K562 (cell line): ENCODE measurements around the gene PSG5. TPM values are rescaled to one million over a fixed set of nuclear protein-coding genes. Genes with fewer than 3 reads are reported as not detected.

ENCODE experiments used
- ATAC-seq: fragments of 200-7000 bp; cut with Tn5 transposase; 3 replicates; pipeline ENCODE4 v1.9.1; 2020; ENCODE audit warnings: moderate library complexity
- BruUV-seq: library from RNA; stranded (reverse); fragments of 400-500 nt; replicated peaks from 2 replicates; lab custom pipeline; 2021; lab: Mats Ljungman, UMichigan
- CTCF ChIA-PET: fragments of 300-600 bp; formaldehyde crosslinking; extraction: SDS; loops from one replicate; lab custom pipeline; 2021; ENCODE audit warnings: low intra/inter-chr PET ratio; lab: Yijun Ruan, JAX
- POLR2A ChIA-PET: fragments of 300-600, 350-650 bp; sonication (Branson Sonifier 250); formaldehyde crosslinking; extraction: SDS; loops from one replicate; lab custom pipeline; 2021; ENCODE audit warnings: antibody characterized with exemption, inconsistent platforms; lab: Yijun Ruan, JAX
- DNase-seq, 4 experiments: peaks; one replicate each; pipeline versions ENCODE4 v3.0.0 to v3.0.0-alpha.2; 2011 to 2018; ENCODE audit warnings: low spot score in 3 of 4, mixed read lengths in 3 of 4; ENCODE audit errors: extremely low read depth in 1 of 4
- FAIRE-seq: peaks from 2 replicates; lab custom pipeline; 2011; peaks lifted over from hg19 to GRCh38; lab: Jason Lieb, UNC
- H2AFZ ChIP-seq: 2 replicates; pipeline ENCODE4 v1.6.0; 2011; ENCODE audit warnings: low read depth, low read length, control low read depth, inconsistent platforms
- H3K27ac ChIP-seq: fragments of 200-600 bp; 3 replicates; pipeline ENCODE4 v1.8.0; 2011; ENCODE audit warnings: low read depth, mild to moderate bottlenecking, control low read depth, inconsistent platforms, low read length, moderate library complexity, mixed read lengths; ENCODE audit errors: extremely low read depth
- H3K27me3 ChIP-seq, 2 experiments: fragments of 300-600 bp in 1 of 2; 2 replicates in 1 of 2; 3 replicates in 1 of 2; pipeline versions ENCODE4 v1.6.0 to v1.8.0; 2011; ENCODE audit warnings: inconsistent platforms in 2 of 2, low read length in 2 of 2, mild to moderate bottlenecking in 1 of 2, mixed read lengths in 1 of 2, moderate library complexity in 1 of 2; ENCODE audit not compliant: control insufficient read depth in 2 of 2, insufficient read depth in 2 of 2
- H3K36me3 ChIP-seq: fragments of 300-600 bp; 3 replicates; pipeline ENCODE4 v1.8.0; 2011; ENCODE audit warnings: mild to moderate bottlenecking, low read length, inconsistent platforms; ENCODE audit not compliant: control insufficient read depth, insufficient read depth
- H3K4me1 ChIP-seq, 2 experiments: fragments of 200-600 bp in 1 of 2; replicated peaks in 1 of 2; 2 replicates in 1 of 2; 3 replicates in 1 of 2; pipeline versions ENCODE4 v1.5.1 to v1.8.0; 2011; ENCODE audit warnings: inconsistent platforms in 2 of 2, low read length in 2 of 2, mild to moderate bottlenecking in 1 of 2, mixed read lengths in 1 of 2, moderate library complexity in 1 of 2; ENCODE audit not compliant: control insufficient read depth in 2 of 2, insufficient read depth in 2 of 2
- H3K4me2 ChIP-seq: 2 replicates; pipeline ENCODE4 v1.6.1; 2011; ENCODE audit warnings: low read length, control low read depth, inconsistent platforms, mixed read lengths; ENCODE audit not compliant: insufficient read depth
- H3K4me3 ChIP-seq: fragments of 200-600 bp; sonication (generic), shearing (Covaris generic); 2 replicates; pipeline ENCODE4 v1.5.1; 2016; ENCODE audit warnings: control low read depth, inconsistent platforms
- H3K79me2 ChIP-seq: fragments of 200-600 bp; 3 replicates; pipeline ENCODE4 v1.8.0; 2011; ENCODE audit warnings: low read length, inconsistent platforms; ENCODE audit not compliant: control insufficient read depth, insufficient read depth
- H3K9ac ChIP-seq, 2 experiments: 2 replicates each; pipeline versions ENCODE4 v1.6.0 to v1.6.1; 2011; ENCODE audit warnings: low read depth in 2 of 2, low read length in 2 of 2, control low read depth in 1 of 2, inconsistent platforms in 1 of 2, mild to moderate bottlenecking in 1 of 2, mixed read lengths in 1 of 2; ENCODE audit not compliant: insufficient read depth in 1 of 2
- H3K9me1 ChIP-seq: one replicate; pipeline ENCODE4 v1.6.0; 2011; ENCODE audit warnings: inconsistent platforms, mild to moderate bottlenecking, low read length, moderate library complexity; ENCODE audit not compliant: control insufficient read depth, insufficient read depth
- H3K9me3 ChIP-seq: replicated peaks from 2 replicates; pipeline ENCODE4 v1.5.1; 2011; ENCODE audit warnings: low read depth, low read length, inconsistent platforms; ENCODE audit not compliant: control insufficient read depth, insufficient read depth
- H4K20me1 ChIP-seq: replicated peaks from 2 replicates; pipeline ENCODE4 v1.6.1; 2011; ENCODE audit warnings: low read length, inconsistent platforms, mixed read lengths; ENCODE audit not compliant: control insufficient read depth, insufficient read depth
- FOXA1 ChIP-seq: fragments of 450-650 bp; IDR thresholded peaks from 2 replicates; pipeline ENCODE4 v1.6.1; 2016; ENCODE audit warnings: mild to moderate bottlenecking, borderline replicate concordance
- HDAC8 ChIP-seq: fragments of 450-650 bp; IDR thresholded peaks from 2 replicates; pipeline ENCODE4 v1.6.1; 2016; ENCODE audit warnings: mild to moderate bottlenecking, missing genetic modification characterization, moderate library complexity, missing compliant biosample characterization
- KLF6 ChIP-seq: fragments of 250-450 bp; sonication (Bioruptor Pico); IDR thresholded peaks from 2 replicates; pipeline ENCODE4 v1.4.0; 2020; ENCODE audit warnings: mild to moderate bottlenecking, moderate library complexity, borderline replicate concordance
- MBD2 ChIP-seq: sonication (generic); IDR thresholded peaks from 2 replicates; pipeline ENCODE4 v1.6.1; 2016; ENCODE audit warnings: low read depth, borderline replicate concordance
- MCM3 ChIP-seq: fragments of 450-650 bp; IDR thresholded peaks from 2 replicates; pipeline ENCODE4 v1.6.1; 2016
- NCOR1 ChIP-seq: fragments of 450-650 bp; IDR thresholded peaks from 2 replicates; pipeline ENCODE4 v1.6.1; 2016; ENCODE audit warnings: mild to moderate bottlenecking, moderate library complexity
- POLR2A ChIP-seq: fragments of 450-650 bp; conservative IDR thresholded peaks from 2 replicates; pipeline ENCODE4 v1.6.1; 2016
- TBP ChIP-seq: optimal IDR thresholded peaks from 2 replicates; pipeline ENCODE3; 2011; ENCODE audit warnings: low read depth, low read length, improper control_type of control experiment
- TRIM25 ChIP-seq: fragments of 450-650 bp; IDR thresholded peaks from 2 replicates; pipeline ENCODE4 v1.7.0; 2016; ENCODE audit warnings: borderline replicate concordance
- WGBS: fragments of 100-300 bp; shearing (Covaris generic); methylation state at CpG from one replicate; pipeline ENCODE4 v1.1.6; 2016; ENCODE audit warnings: low coverage, mixed read lengths; ENCODE audit not compliant: insufficient coverage; ENCODE audit errors: missing lambda C conversion rate; 5-methylcytosine and 5-hydroxymethylcytosine counted together
- in situ Hi-C: fragments of 300-500 bp; cut with MboI; formaldehyde crosslinking; loops from 4 replicates; pipeline ENCODE4 v1.15.0; 2018; ENCODE audit warnings: inconsistent platforms, mixed read lengths
- intact Hi-C: fragments of 100-400 bp; cut with micrococcal nuclease; formaldehyde crosslinking; loops from 2 replicates; pipeline ENCODE4 v1.14.2; 2022
- polyA plus RNA-seq, 8 experiments: library from polyadenylated mRNA; depleted of rRNA in 4 of 8; stranded (reverse) in 5 of 8; unstranded in 3 of 8; fragments of >200 nt; fragmentation: Nextera tagmentation in 2 of 8; fragmentation: Illumina TruSeq in 1 of 8; extraction: Ambion mirVana in 2 of 8; extraction: Trizol in 1 of 8; gene quantifications; 2 replicates each; pipeline versions ENCODE4 v1.2.1 to v1.2.3, GENCODE V29; 2011 to 2014; ENCODE audit warnings: inconsistent platforms in 1 of 8, missing spikeins in 1 of 8
- total RNA-seq, 7 experiments: library from RNA; depleted of rRNA in 6 of 7; stranded (reverse); fragments of >200 nt in 6 of 7; fragmentation: Illumina TruSeq in 2 of 7; extraction: Trizol in 2 of 7; gene quantifications; 2 replicates each; pipeline versions ENCODE4 v1.2.1 to v1.2.3, GENCODE V29; 2011 to 2021; ENCODE audit warnings: low replicate concordance in 1 of 7
- TF ChIP-seq, protein P1 (sequence below), 2 experiments: fragments of 450-650 bp in 1 of 2; sonication (generic) in 1 of 2; formaldehyde crosslinking in 1 of 2; IDR thresholded peaks; 2 replicates each; pipeline versions ENCODE4 v1.7.1 to v1.9.0; 2016 to 2022; ENCODE audit warnings: inconsistent platforms in 1 of 2, mild to moderate bottlenecking in 1 of 2, missing genetic modification reagents in 1 of 2
- TF ChIP-seq, protein P2 (sequence below): fragments of 250-450 bp; sonication (Bioruptor Pico); IDR thresholded peaks from 2 replicates; pipeline ENCODE4 v1.4.0; 2020; ENCODE audit warnings: borderline replicate concordance

The PSG5 gene
- total and polyA plus RNA-seq, 9 of the 15 experiments (the other 6 are each of a cell fraction or from before 2014, with no cell fraction given): not detected

DNA sequence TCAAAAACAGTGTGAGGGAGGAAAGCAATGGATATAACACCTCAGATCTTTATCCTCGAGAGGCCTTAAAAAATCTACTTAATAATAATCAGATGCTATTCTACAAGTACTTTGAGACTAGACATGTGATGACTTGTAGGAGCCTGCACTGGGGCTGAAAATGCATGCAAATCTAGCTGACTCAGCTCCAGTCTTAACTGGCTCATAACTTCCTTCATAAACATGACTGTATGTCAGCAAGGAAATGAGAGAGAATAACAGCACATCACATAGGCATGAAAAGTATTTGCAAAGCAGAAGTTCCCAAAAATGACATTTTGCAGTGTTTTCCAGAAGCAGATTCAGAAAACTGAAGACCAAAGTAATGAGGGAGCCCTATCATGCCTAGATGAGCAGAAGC is 38.1 kb downstream of the PSG5 start:
- Histone ChIP-seq H3K4me3 (no peak overlapping the region), H3K36me3 (no peaks in the 10 kb centered on the region), H3K9me3 (no peaks in the 10 kb centered on the region), H3K9ac (no peak overlapping the region), H3K79me2 (no peaks in the 10 kb centered on the region), H3K27me3 (no peaks in the 10 kb centered on the region), H2AFZ (no peak overlapping the region), H3K4me1 (no peaks in the 10 kb centered on the region)
- WGBS: 0% methylated on average over 1 of the region's 1 CpG
- CTCF ChIA-PET: no interaction called here
- no peak for FAIRE-seq
- no peak for ATAC-seq
- intact Hi-C loops: no loop called here
- DNase-seq: no peak
- TF ChIP-seq, protein P1, sequence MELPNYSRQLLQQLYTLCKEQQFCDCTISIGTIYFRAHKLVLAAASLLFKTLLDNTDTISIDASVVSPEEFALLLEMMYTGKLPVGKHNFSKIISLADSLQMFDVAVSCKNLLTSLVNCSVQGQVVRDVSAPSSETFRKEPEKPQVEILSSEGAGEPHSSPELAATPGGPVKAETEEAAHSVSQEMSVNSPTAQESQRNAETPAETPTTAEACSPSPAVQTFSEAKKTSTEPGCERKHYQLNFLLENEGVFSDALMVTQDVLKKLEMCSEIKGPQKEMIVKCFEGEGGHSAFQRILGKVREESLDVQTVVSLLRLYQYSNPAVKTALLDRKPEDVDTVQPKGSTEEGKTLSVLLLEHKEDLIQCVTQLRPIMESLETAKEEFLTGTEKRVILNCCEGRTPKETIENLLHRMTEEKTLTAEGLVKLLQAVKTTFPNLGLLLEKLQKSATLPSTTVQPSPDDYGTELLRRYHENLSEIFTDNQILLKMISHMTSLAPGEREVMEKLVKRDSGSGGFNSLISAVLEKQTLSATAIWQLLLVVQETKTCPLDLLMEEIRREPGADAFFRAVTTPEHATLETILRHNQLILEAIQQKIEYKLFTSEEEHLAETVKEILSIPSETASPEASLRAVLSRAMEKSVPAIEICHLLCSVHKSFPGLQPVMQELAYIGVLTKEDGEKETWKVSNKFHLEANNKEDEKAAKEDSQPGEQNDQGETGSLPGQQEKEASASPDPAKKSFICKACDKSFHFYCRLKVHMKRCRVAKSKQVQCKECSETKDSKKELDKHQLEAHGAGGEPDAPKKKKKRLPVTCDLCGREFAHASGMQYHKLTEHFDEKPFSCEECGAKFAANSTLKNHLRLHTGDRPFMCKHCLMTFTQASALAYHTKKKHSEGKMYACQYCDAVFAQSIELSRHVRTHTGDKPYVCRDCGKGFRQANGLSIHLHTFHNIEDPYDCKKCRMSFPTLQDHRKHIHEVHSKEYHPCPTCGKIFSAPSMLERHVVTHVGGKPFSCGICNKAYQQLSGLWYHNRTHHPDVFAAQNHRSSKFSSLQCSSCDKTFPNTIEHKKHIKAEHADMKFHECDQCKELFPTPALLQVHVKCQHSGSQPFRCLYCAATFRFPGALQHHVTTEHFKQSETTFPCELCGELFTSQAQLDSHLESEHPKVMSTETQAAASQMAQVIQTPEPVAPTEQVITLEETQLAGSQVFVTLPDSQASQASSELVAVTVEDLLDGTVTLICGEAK (IDR thresholded peaks at IDR 0.05): no peak
- TF ChIP-seq, protein P1 (CRISPR knock-in tag; IDR thresholded peaks at IDR 0.05): no peak
- TF ChIP-seq HDAC8 (tag): no peak
- no peak for TF ChIP-seq KLF6 (CRISPR knock-in tag)
- no peak for TF ChIP-seq NCOR1
- TF ChIP-seq, protein P2, sequence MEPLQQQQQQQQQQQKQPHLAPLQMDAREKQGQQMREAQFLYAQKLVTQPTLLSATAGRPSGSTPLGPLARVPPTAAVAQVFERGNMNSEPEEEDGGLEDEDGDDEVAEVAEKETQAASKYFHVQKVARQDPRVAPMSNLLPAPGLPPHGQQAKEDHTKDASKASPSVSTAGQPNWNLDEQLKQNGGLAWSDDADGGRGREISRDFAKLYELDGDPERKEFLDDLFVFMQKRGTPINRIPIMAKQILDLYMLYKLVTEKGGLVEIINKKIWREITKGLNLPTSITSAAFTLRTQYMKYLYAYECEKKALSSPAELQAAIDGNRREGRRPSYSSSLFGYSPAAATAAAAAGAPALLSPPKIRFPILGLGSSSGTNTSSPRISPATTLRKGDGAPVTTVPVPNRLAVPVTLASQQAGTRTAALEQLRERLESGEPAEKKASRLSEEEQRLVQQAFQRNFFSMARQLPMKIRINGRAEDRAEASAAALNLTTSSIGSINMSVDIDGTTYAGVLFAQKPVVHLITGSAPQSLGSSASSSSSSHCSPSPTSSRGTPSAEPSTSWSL (CRISPR knock-in tag): no peak
- TF ChIP-seq TRIM25: no peak
- TF ChIP-seq TBP: no peak
- TF ChIP-seq POLR2A: no peak
- no peak for TF ChIP-seq MBD2
- no peak for TF ChIP-seq MCM3
- TF ChIP-seq FOXA1: no peak
- TF ChIP-seq, all 486 proteins: peak for 0
- Histone ChIP-seq H3K4me2 (no peak overlapping the region), H3K9me1 (no peaks in the 10 kb centered on the region), H3K27ac (no peak overlapping the region), H4K20me1 (no peaks in the 10 kb centered on the region)
- in situ Hi-C loops: no loop called here
- POLR2A ChIA-PET: no interaction called here
- BruUV-seq: no TSS peak
